NB4 (cell line): ENCODE measurements around the gene PNMA6F.

ENCODE experiments used
- DNase-seq: peaks from one replicate; pipeline ENCODE4 v3.0.0; 2010; ENCODE audit warnings: low read depth
- H3K4me3 ChIP-seq: one replicate; pipeline ENCODE4 v1.5.1; 2011; ENCODE audit warnings: mild to moderate bottlenecking, low read depth, low read length, moderate library complexity
- CTCF ChIP-seq: IDR thresholded peaks from one replicate; pipeline ENCODE4 v1.5.1; 2012; ENCODE audit warnings: low read depth, low read length
- MAX ChIP-seq: IDR thresholded peaks from 2 replicates; pipeline ENCODE4 v1.6.1; 2011; ENCODE audit warnings: low read depth, low read length
- MYC ChIP-seq: IDR thresholded peaks from 2 replicates; pipeline ENCODE4 v1.6.1; 2011; ENCODE audit warnings: low read depth, low read length
- POLR2A ChIP-seq: IDR thresholded peaks from 2 replicates; pipeline ENCODE4 v1.6.1; 2011; ENCODE audit warnings: mild to moderate bottlenecking; ENCODE audit not compliant: insufficient read length; ENCODE audit errors: extremely low read depth

The PNMA6F gene

GRCh38 chrX:153349952-153350351 lies 28.4 kb upstream of the PNMA6F start:
- no peak overlapping the region for H3K4me3 ChIP-seq
- TF ChIP-seq MAX, result no peak
- TF ChIP-seq CTCF, result no peak
- no peak for TF ChIP-seq POLR2A
- no peak for TF ChIP-seq MYC
- no peak for DNase-seq

GRCh38 chrX:153348421-153348820 lies 26.9 kb upstream of the PNMA6F start:
- H3K4me3 ChIP-seq, result no peak overlapping the region
- no peak for TF ChIP-seq MYC
- no peak for TF ChIP-seq CTCF
- no peak for TF ChIP-seq POLR2A
- TF ChIP-seq MAX, result no peak
- DNase-seq, result no peak

GRCh38 chrX:153347530-153347929 lies 26.0 kb upstream of the PNMA6F start:
- TF ChIP-seq MYC (no peak), MAX (no peak), CTCF (no peak), POLR2A (no peak)
- no peak overlapping the region for H3K4me3 ChIP-seq
- DNase-seq, result no peak

- no peak for TF ChIP-seq POLR2A
- no peak for TF ChIP-seq MAX
- TF ChIP-seq CTCF, result no peak
- no peak for TF ChIP-seq MYC
- DNase-seq, result no peak
- H3K4me3 ChIP-seq, result no peak overlapping the region
Measured at GRCh38 chrX:153343674-153344073, 22.1 kb upstream of the PNMA6F start.

- no peak for DNase-seq
- TF ChIP-seq CTCF (no peak), MAX (no peak), MYC (no peak), POLR2A (no peak)
- no peak overlapping the region for H3K4me3 ChIP-seq
Measured at GRCh38 chrX:153342762-153343558, 21.4 kb upstream of the PNMA6F start.
